ENCODE measurements around the gene RPS29.
A peak's percentile ranks its signal among the peaks of the same experiment; 100 is the strongest.

RPS29 gene

DNA sequence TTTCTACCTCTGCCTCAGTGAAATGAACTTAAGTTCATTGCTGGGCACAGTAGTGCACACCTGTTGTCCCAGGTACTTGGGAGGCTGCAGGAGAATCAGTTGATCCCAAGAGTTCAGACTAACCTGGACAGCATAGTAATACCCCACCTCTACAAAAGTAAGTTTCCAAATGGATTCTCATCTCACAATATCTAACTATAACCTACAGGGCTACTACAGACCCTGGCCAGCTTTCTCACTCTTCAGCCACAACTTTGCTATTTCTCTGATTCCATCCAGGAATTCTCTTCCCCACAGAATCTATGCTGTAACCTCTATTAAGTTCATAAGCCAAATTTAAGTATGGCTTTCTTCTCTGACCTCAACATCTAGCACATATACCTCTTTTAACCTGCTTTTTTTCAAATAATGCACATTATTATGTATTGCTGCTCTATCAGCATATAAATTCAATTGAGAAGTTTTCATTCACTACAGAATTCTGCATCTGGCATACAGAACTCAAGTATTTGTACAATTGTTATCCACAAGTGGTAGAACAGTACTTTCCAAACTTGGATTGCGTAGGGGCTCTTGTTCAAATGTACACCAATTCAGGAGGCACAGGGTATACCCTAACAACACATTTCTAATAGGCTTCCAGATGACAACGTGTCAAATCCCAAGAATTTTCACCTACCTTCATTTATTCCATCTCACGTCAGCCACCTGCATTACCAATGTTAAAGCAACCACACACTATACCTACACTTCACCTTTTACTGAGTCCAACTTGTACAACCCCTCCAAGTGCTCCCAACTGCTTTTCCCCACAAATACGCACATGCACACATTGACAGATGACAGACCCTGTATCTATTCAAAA lies 3.8 kb downstream of the RPS29 start:
- Histone ChIP-seq H3K9me3 (ENCODE audit: control insufficient read depth, low read length) (no peaks in the 10 kb centered on the region), H3K27ac (ENCODE audit: insufficient read depth, low read depth, low read length, poor library complexity, severe bottlenecking) (peak overlapping the region; percentile 23), H3K36me3 (ENCODE audit: control insufficient read depth, insufficient read depth, low read length) (peaks cover 28% of the 10 kb centered on the region), H3K27me3 (ENCODE audit: control insufficient read depth, insufficient read depth, low read length, poor library complexity, severe bottlenecking) (no peaks in the 10 kb centered on the region), H3K4me1 (ENCODE audit: control insufficient read depth, insufficient read depth, low read length) (peaks cover 7% of the 10 kb centered on the region), H3K4me3 (ENCODE audit: insufficient read depth, low read depth, low read length) (no peak overlapping the region)
- 91 to 93% methylated on average over 3 of the region's 4 CpGs for WGBS, 2 experiments

DNA sequence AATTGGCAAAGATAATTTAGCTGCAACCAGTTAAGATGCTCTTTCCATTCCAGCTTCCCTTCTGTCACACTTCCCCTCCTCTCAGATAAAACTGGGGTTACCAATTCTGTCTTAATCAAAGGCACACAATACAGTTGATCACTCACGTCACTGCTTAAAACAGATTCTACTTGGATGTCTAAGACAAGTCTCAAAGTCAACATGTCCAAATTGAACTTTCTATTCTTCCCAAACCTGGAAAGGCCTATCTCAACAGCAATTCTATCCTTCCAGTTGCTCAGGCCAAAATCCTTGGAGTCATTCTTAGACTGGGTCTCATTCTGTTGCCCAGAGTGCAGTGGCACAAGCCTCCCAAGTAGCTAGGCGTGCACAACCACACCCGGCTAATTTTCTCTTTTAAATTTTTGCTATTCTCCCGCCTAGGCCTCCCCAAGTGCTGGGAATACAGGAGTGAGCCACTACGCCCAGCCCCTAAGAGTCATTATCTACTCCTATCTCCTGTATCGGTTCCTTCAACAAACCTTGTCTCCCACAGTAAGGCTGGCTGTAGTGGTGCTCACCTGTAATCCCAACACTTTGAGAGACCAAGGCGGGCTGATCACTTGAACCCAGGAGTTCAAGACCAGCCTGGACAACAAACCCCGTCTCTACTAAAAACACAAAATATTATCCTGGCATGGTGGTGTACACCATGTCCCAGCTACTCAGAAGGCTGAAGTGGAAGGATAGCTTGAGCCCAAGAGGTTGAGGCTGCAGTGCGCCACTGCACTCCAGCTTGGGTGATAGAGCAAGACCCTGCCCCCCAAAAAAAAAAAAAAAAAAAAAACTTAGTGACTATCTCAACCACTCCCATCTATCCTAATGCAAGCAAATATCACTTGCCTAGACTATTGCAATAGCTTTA lies 4.7 kb downstream of the RPS29 start:
- H3K9me3 ChIP-seq (ENCODE audit: control insufficient read depth, low read length) = no peaks in the 10 kb centered on the region
- 95% methylated on average over 9 of the region's 9 CpGs for WGBS, 2 experiments
- H3K4me3 ChIP-seq (ENCODE audit: insufficient read depth, low read depth, low read length) = no peak overlapping the region
- H3K36me3 ChIP-seq (ENCODE audit: control insufficient read depth, insufficient read depth, low read length) = peaks cover 29% of the 10 kb centered on the region
- peaks cover 7% of the 10 kb centered on the region for H3K4me1 ChIP-seq (ENCODE audit: control insufficient read depth, insufficient read depth, low read length)
- H3K27me3 ChIP-seq (ENCODE audit: control insufficient read depth, insufficient read depth, low read length, poor library complexity, severe bottlenecking) = no peaks in the 10 kb centered on the region
- H3K27ac ChIP-seq (ENCODE audit: insufficient read depth, low read depth, low read length, poor library complexity, severe bottlenecking) = no peak overlapping the region

DNA sequence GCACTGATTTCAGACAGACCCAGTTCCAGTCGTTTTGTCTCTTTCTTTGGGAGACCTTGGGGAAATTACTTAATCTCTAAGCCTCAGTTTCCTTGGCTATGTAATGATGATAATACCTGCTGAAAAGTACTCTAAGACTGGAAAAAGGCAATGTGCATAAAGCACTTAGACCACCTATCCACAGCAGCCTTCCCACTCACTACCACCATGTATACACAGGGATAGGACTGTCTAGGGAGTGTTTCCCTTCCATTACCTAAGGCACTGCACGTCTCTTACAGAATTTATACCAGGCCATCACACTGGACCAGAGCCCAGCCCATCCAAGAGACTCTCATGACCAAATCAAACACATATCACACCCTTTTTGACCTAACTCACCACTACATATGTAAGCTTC lies 6.3 kb downstream of the RPS29 start:
- H3K4me3 ChIP-seq (ENCODE audit: insufficient read depth, low read depth, low read length) = no peak overlapping the region
- 93 to 98% methylated on average over 2 of the region's 2 CpGs for WGBS, 2 experiments
- no peak overlapping the region for H3K27ac ChIP-seq (ENCODE audit: insufficient read depth, low read depth, low read length, poor library complexity, severe bottlenecking)
- no peaks in the 10 kb centered on the region for H3K9me3 ChIP-seq (ENCODE audit: control insufficient read depth, low read length)
- peaks cover 7% of the 10 kb centered on the region for H3K4me1 ChIP-seq (ENCODE audit: control insufficient read depth, insufficient read depth, low read length)
- peaks cover 29% of the 10 kb centered on the region for H3K36me3 ChIP-seq (ENCODE audit: control insufficient read depth, insufficient read depth, low read length)
- H3K27me3 ChIP-seq (ENCODE audit: control insufficient read depth, insufficient read depth, low read length, poor library complexity, severe bottlenecking) = no peaks in the 10 kb centered on the region

DNA sequence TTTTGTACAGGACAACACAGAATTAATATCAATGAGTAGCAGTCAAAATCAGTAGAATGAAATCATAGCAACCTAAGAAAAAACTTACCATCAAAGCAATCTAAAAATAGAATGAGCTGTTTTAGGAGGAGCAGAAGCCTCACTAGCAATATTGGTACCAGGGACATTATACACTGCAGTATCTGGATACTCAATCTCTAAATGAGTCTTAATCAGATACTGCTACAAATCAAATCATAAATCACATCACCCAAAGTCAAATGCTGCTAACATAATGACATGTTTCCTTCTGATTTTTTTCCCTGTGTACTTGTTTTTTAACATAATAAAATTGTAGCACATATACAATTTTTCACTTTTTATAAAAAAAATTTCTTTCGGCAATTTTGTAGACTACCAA lies 8.0 kb downstream of the RPS29 start:
- H3K9me3 ChIP-seq (ENCODE audit: control insufficient read depth, low read length) = no peaks in the 10 kb centered on the region
- no peak overlapping the region for H3K4me3 ChIP-seq (ENCODE audit: insufficient read depth, low read depth, low read length)
- H3K27ac ChIP-seq (ENCODE audit: insufficient read depth, low read depth, low read length, poor library complexity, severe bottlenecking) = no peak overlapping the region
- peaks cover 15% of the 10 kb centered on the region for H3K36me3 ChIP-seq (ENCODE audit: control insufficient read depth, insufficient read depth, low read length)
- H3K27me3 ChIP-seq (ENCODE audit: control insufficient read depth, insufficient read depth, low read length, poor library complexity, severe bottlenecking) = no peaks in the 10 kb centered on the region
- WGBS, 2 experiments = 94 to 100% methylated on average over 1 of the region's 1 CpG
- no peaks in the 10 kb centered on the region for H3K4me1 ChIP-seq (ENCODE audit: control insufficient read depth, insufficient read depth, low read length)

DNA sequence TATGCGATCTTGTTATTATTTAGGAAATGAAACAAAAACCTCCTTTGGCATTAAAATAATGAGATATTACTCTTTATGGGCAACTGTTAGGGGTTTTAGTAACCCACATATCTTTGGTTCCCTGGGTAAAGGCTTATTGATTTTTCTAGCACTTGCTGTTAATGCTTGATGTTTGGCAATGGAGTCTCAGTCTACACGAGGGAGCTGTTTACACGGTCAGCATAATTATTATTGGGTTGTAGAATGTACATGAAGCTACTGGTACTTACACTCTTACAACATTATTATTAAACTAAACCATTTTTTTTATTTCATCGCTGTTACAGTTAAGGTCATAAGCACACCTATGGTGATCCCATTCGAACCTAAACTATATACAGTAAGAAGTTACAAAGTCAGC lies 12.1 kb downstream of the RPS29 start:
- H3K4me1 ChIP-seq (ENCODE audit: control insufficient read depth, insufficient read depth, low read length) = no peaks in the 10 kb centered on the region
- no peak overlapping the region for H3K4me3 ChIP-seq (ENCODE audit: insufficient read depth, low read depth, low read length)
- WGBS, 2 experiments = 96 to 98% methylated on average over 2 to 5 of the region's 5 CpGs
- peaks cover 6% of the 10 kb centered on the region for H3K36me3 ChIP-seq (ENCODE audit: control insufficient read depth, insufficient read depth, low read length)
- H3K27ac ChIP-seq (ENCODE audit: insufficient read depth, low read depth, low read length, poor library complexity, severe bottlenecking) = no peak overlapping the region
- H3K9me3 ChIP-seq (ENCODE audit: control insufficient read depth, low read length) = no peaks in the 10 kb centered on the region
- H3K27me3 ChIP-seq (ENCODE audit: control insufficient read depth, insufficient read depth, low read length, poor library complexity, severe bottlenecking) = no peaks in the 10 kb centered on the region

DNA sequence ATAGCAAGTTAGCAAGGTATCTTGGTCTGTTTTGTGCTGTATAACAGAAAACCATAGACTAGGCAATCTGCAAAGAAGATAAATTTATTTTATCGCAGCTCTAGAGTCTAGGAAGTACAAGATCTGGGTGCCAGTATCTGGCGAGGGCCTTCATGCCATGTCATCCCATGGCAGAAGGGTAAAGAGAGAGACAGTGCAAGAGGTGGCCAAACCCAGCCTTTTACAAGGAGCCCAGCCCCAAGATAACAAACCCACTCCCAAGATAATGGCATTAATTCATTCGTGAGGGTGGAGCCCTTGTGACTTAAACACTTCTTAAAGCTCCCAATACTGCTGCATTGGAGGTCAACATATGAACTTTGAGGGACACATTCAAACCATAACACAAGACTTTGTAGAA lies 16.9 kb downstream of the RPS29 start:
- H3K4me1 ChIP-seq (ENCODE audit: control insufficient read depth, insufficient read depth, low read length) = no peaks in the 10 kb centered on the region
- no peak overlapping the region for H3K27ac ChIP-seq (ENCODE audit: insufficient read depth, low read depth, low read length, poor library complexity, severe bottlenecking)
- no peaks in the 10 kb centered on the region for H3K36me3 ChIP-seq (ENCODE audit: control insufficient read depth, insufficient read depth, low read length)
- H3K4me3 ChIP-seq (ENCODE audit: insufficient read depth, low read depth, low read length) = no peak overlapping the region
- H3K27me3 ChIP-seq (ENCODE audit: control insufficient read depth, insufficient read depth, low read length, poor library complexity, severe bottlenecking) = no peaks in the 10 kb centered on the region
- H3K9me3 ChIP-seq (ENCODE audit: control insufficient read depth, low read length) = no peaks in the 10 kb centered on the region
- 92 to 95% methylated on average over 3 of the region's 3 CpGs for WGBS, 2 experiments

DNA sequence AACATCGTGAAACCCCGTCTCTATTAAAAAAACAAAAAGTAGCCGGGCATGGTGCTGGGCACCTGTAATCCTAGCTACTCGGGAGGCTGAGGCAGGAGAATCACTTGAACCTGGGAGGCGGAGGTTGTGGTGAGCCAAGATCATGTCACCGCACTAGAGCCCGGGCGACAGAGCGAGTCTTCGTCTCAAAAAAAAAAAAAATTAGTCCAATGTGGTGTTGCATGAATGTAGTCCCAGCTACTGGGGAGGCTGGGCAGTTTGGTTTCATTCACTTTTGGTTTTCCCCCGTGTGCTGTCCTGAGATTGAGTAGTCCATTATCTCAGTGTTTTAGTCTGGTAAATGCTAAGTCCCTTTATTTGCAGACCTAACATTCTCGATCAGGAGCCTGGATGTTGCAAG lies 19.5 kb downstream of the RPS29 start:
- 94% methylated on average over 12 of the region's 12 CpGs for WGBS, 2 experiments
- no peak overlapping the region for H3K4me3 ChIP-seq (ENCODE audit: insufficient read depth, low read depth, low read length)
- no peak overlapping the region for H3K27ac ChIP-seq (ENCODE audit: insufficient read depth, low read depth, low read length, poor library complexity, severe bottlenecking)
- no peaks in the 10 kb centered on the region for H3K4me1 ChIP-seq (ENCODE audit: control insufficient read depth, insufficient read depth, low read length)
- H3K27me3 ChIP-seq (ENCODE audit: control insufficient read depth, insufficient read depth, low read length, poor library complexity, severe bottlenecking) = no peaks in the 10 kb centered on the region
- no peaks in the 10 kb centered on the region for H3K36me3 ChIP-seq (ENCODE audit: control insufficient read depth, insufficient read depth, low read length)
- H3K9me3 ChIP-seq (ENCODE audit: control insufficient read depth, low read length) = no peaks in the 10 kb centered on the region

DNA sequence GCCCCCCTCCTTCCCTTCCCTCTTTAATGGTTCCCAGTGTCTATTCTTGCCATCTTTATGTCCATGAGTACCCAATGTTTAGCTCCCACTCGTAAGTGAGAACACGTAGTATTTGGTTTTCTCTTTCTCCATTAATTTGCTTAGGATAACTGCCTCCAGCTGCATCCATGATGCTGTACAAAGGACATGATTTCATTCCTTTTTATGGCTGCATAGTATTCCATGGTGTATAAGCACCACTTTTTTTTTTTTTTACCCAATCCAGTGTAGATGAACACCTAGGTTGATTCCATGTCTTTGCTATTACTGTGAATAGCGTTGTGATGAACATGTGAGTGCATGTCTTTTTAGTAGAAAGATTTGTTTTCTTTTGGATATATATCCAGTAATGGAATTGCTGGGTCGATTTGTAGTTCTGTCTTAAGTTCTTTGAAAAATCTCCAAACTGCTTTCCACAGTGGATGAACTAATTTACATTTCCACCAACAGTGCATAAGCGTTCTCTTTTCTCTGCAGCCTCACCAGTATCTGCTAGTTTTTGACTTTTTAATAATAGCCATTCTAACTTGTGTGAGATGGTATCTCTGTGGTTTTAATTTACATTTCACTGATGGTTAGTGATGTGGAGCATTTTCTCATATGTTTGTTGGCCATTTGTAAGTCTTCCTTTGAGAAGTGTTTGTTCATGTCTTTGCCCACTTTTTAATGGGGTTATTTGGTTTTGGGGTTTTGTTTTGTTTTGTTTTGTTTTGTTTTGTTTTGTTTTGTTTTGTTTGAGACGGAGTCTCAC lies 26.0 kb downstream of the RPS29 start:
- no peak overlapping the region for H3K27ac ChIP-seq (ENCODE audit: insufficient read depth, low read depth, low read length, poor library complexity, severe bottlenecking)
- H3K4me1 ChIP-seq (ENCODE audit: control insufficient read depth, insufficient read depth, low read length) = no peaks in the 10 kb centered on the region
- H3K4me3 ChIP-seq (ENCODE audit: insufficient read depth, low read depth, low read length) = no peak overlapping the region
- H3K36me3 ChIP-seq (ENCODE audit: control insufficient read depth, insufficient read depth, low read length) = no peaks in the 10 kb centered on the region
- H3K27me3 ChIP-seq (ENCODE audit: control insufficient read depth, insufficient read depth, low read length, poor library complexity, severe bottlenecking) = no peaks in the 10 kb centered on the region
- H3K9me3 ChIP-seq (ENCODE audit: control insufficient read depth, low read length) = no peaks in the 10 kb centered on the region
- WGBS, 2 experiments = 92 to 95% methylated on average over 6 of the region's 6 CpGs

DNA sequence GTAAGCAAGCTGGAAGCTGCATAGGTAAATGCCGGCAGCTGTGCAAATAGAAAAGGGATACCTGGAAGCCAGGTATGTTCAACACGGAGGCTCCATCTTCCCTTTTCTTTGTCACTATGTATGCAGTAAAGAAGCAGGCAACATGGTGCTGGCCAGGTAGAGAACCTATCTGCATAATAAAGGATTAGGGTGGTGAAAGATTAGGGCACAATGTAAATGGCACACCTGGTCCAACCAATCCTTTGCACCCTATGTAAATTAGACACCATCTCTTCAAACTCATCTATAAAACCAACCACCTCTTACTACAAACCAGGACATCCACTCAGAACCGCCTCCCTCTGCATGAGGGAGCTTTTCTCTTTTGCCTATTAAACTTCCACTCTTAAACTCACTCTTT lies 32.3 kb downstream of the RPS29 start:
- Histone ChIP-seq H3K9me3 (ENCODE audit: control insufficient read depth, low read length) (no peaks in the 10 kb centered on the region), H3K27me3 (ENCODE audit: control insufficient read depth, insufficient read depth, low read length, poor library complexity, severe bottlenecking) (no peaks in the 10 kb centered on the region), H3K27ac (ENCODE audit: insufficient read depth, low read depth, low read length, poor library complexity, severe bottlenecking) (no peak overlapping the region), H3K4me1 (ENCODE audit: control insufficient read depth, insufficient read depth, low read length) (peaks cover 8% of the 10 kb centered on the region), H3K36me3 (ENCODE audit: control insufficient read depth, insufficient read depth, low read length) (no peaks in the 10 kb centered on the region), H3K4me3 (ENCODE audit: insufficient read depth, low read depth, low read length) (no peak overlapping the region)
- WGBS, 2 experiments = 62% methylated on average over 3 of the region's 3 CpGs

DNA sequence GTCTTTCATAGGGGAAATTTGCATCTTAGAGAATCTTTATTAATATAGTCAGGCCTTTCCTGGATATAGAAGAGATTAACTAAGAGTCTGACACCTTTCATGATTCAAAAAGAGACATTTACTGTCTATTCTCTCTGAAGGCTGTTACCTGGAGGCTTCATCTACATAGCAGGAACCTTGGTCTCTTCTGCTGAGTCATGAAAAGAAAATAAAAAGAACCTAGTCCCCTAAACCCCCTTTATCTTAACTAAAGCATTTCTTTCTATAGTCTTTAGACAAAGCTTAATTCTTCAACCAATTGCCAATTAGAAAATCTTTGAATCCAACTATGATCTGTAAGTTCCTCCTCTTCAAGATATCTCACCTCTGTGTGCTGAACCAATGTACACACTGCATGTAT lies 33.1 kb downstream of the RPS29 start:
- no peak overlapping the region for H3K27ac ChIP-seq (ENCODE audit: insufficient read depth, low read depth, low read length, poor library complexity, severe bottlenecking)

More for the DNA sequence above, 33.1 kb downstream of the RPS29 start:
- no peaks in the 10 kb centered on the region for H3K36me3 ChIP-seq (ENCODE audit: control insufficient read depth, insufficient read depth, low read length)
- H3K9me3 ChIP-seq (ENCODE audit: control insufficient read depth, low read length) = no peaks in the 10 kb centered on the region
- H3K4me3 ChIP-seq (ENCODE audit: insufficient read depth, low read depth, low read length) = no peak overlapping the region
- no peaks in the 10 kb centered on the region for H3K27me3 ChIP-seq (ENCODE audit: control insufficient read depth, insufficient read depth, low read length, poor library complexity, severe bottlenecking)
- peaks cover 8% of the 10 kb centered on the region for H3K4me1 ChIP-seq (ENCODE audit: control insufficient read depth, insufficient read depth, low read length)
